Activated naive CD4-positive, alpha-beta T cell treated with anti-CD3 and anti-CD28 coated beads, Interleukin-2, amount 50 U/mL, for 72 hours (primary cell): Measurements from ENCODE around the gene CSTPP1. TPM values are rescaled to one million over a fixed set of nuclear protein-coding genes. Genes with fewer than 3 reads are reported as not detected.

Source experiments
- ATAC-seq, 2 donors: fragments of 150-1000 bp; cut with Tn5 transposase; 2 replicates each; pipeline ENCODE4 v1.10.0; 2021; ENCODE audit warnings: mild to moderate bottlenecking in 2 of 2, moderate library complexity in 2 of 2
- DNase-seq, 2 donors: peaks; one replicate each; pipeline ENCODE4 v3.0.0; 2021 to 2022; ENCODE audit warnings: low spot score in 2 of 2
- H3K27ac Mint-ChIP-seq, 2 donors: one replicate each; pipeline ENCODE4 v1.8.0; 2022; ENCODE audit warnings: mild to moderate bottlenecking in 2 of 2, mixed read lengths in 2 of 2
- H3K36me3 Mint-ChIP-seq, 2 donors: one replicate each; pipeline ENCODE4 v1.8.0; 2022; ENCODE audit warnings: mixed read lengths in 2 of 2
- H3K9me3 Mint-ChIP-seq, 2 donors: one replicate each; pipeline ENCODE4 v1.8.0; 2022; ENCODE audit warnings: mixed read lengths in 2 of 2
- total RNA-seq, 2 donors: library from RNA; stranded (reverse); gene quantifications; one replicate each; pipeline ENCODE4 v1.2.3, GENCODE V29; 2022

CSTPP1 gene
- total RNA-seq, 2 donors from 2014 or later, result 12.5 to 29.2 TPM

DNA sequence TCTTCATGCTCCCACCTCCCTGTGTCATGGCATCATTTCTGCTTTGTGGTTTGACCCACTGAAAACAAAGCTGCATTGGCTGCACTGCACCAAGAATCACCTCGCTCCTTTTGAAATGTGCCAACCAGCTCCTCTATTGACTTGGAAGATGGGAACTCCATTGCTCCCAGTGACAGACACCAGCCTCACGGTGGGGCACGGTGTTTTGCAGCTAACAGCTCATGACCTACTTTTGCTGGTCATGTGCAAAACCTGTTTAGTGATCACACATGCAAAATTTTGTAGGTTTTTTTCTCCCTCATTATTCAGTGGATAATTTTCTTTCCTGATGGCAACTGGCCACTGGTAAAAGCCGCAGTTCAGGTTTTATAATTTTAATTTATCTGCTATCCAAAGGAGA lies 203.3 kb downstream of the CSTPP1 start:
- H3K27ac Mint-ChIP-seq, result no peak overlapping the region
- no peaks in the 10 kb centered on the region for H3K9me3 Mint-ChIP-seq
- ATAC-seq (no peak), DNase-seq (no peak)
- no peaks in the 10 kb centered on the region for H3K36me3 Mint-ChIP-seq

- DNase-seq (no peak), ATAC-seq (no peak)
- Mint-ChIP-seq H3K9me3 (no peaks in the 10 kb centered on the region), H3K27ac (no peak overlapping the region), H3K36me3 (no peaks in the 10 kb centered on the region)
These were observed 206.8 kb downstream of the CSTPP1 start for GRCh38 chr11:47143322-47143721.

DNA sequence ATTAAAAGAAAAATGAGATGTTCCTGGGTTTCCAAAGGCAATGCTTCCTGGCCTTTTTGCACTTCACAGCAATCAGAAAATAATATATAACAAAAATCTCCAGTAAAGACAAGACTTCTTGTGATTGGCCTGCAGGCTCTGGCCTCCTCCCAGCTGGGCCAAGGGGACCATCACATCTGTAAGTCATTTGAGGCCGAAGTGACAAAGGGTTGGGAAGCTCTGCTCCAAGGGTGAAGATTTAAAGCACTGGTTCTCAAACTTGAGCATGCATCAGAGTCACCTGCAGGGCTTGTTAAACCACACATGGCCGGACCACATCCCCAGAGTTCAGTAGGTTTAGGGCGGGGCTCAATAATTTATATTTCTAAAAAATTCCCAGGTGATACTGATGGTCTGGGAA lies 208.0 kb downstream of the CSTPP1 start:
- Mint-ChIP-seq H3K36me3 (no peaks in the 10 kb centered on the region), H3K9me3 (no peaks in the 10 kb centered on the region), H3K27ac (no peak overlapping the region)
- DNase-seq, result no peak
- ATAC-seq, result no peak

- ATAC-seq (no peak), DNase-seq (no peak)
- H3K27ac Mint-ChIP-seq, result no peak overlapping the region
- no peaks in the 10 kb centered on the region for H3K36me3 Mint-ChIP-seq
- H3K9me3 Mint-ChIP-seq, result no peaks in the 10 kb centered on the region
These were observed 210.7 kb downstream of the CSTPP1 start for GRCh38 chr11:47147250-47147649.

DNA sequence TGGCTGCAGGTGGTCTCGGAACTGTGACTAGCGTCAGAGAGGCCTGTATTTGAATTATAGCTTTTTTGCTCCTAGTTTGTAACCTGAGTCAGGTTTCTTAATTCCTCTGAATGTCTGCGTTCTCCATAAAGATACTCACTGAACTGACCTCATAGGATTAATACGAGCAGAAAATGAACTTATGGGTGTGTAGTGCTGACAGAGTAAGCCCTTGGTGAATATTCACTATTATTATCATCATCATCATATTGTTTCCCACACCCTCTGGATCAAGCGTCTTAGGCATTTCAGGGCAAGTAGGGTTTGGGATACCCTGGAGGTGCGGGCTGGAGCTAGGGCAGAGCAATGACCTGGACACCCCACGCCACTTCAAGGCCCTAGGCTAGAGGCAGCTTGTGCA lies 211.1 kb downstream of the CSTPP1 start:
- Mint-ChIP-seq H3K9me3 (no peaks in the 10 kb centered on the region), H3K27ac (no peak overlapping the region), H3K36me3 (no peaks in the 10 kb centered on the region)
- ATAC-seq (no peak), DNase-seq (no peak)

DNA sequence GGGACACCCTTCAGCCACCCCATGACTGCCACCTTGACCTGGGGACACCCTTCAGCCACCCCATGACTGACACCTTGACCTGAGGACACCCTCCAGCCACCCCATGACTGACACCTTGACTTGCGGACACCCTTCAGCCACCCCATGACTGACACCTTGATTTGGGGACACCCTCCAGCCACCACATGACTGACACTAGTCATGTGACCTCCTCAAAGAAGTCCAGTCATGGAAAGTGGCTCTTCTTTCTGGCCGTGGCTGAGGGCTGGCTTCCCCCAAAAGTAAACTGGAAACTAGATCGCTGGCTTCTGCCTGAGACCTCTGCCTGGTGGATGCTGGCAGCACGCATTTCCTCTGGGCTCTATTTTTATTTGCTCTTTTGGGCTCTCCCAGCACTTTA lies 211.7 kb downstream of the CSTPP1 start:
- ATAC-seq (no peak), DNase-seq (no peak)
- no peaks in the 10 kb centered on the region for H3K36me3 Mint-ChIP-seq
- no peaks in the 10 kb centered on the region for H3K9me3 Mint-ChIP-seq
- H3K27ac Mint-ChIP-seq, result no peak overlapping the region

GRCh38 chr11:47148903-47149531 lies 212.5 kb downstream of the CSTPP1 start:
- Mint-ChIP-seq H3K9me3 (no peaks in the 10 kb centered on the region), H3K27ac (no peak overlapping the region), H3K36me3 (no peaks in the 10 kb centered on the region)
- DNase-seq, result no peak
- no peak for ATAC-seq

GRCh38 chr11:47149782-47150181 lies 213.2 kb downstream of the CSTPP1 start:
- Mint-ChIP-seq H3K27ac (peak overlapping the region in 1 of 2 donors; percentile 3), H3K36me3 (no peaks in the 10 kb centered on the region), H3K9me3 (no peaks in the 10 kb centered on the region)
- DNase-seq (no peak), ATAC-seq (no peak)

- no peak for ATAC-seq
- DNase-seq, result no peak
- Mint-ChIP-seq H3K36me3 (no peaks in the 10 kb centered on the region), H3K9me3 (no peaks in the 10 kb centered on the region), H3K27ac (peak overlapping the region in 1 of 2 donors; percentile 49)
These were observed 215.8 kb downstream of the CSTPP1 start for GRCh38 chr11:47152126-47152952.

GRCh38 chr11:47152953-47153950 lies 216.7 kb downstream of the CSTPP1 start:
- ATAC-seq (peak; percentile 55 to 66), DNase-seq (peak in 1 of 2 donors; percentile 64)
- no peaks in the 10 kb centered on the region for H3K9me3 Mint-ChIP-seq
- no peaks in the 10 kb centered on the region for H3K36me3 Mint-ChIP-seq
- peak overlapping the region; percentile 49 to 92 for H3K27ac Mint-ChIP-seq

DNA sequence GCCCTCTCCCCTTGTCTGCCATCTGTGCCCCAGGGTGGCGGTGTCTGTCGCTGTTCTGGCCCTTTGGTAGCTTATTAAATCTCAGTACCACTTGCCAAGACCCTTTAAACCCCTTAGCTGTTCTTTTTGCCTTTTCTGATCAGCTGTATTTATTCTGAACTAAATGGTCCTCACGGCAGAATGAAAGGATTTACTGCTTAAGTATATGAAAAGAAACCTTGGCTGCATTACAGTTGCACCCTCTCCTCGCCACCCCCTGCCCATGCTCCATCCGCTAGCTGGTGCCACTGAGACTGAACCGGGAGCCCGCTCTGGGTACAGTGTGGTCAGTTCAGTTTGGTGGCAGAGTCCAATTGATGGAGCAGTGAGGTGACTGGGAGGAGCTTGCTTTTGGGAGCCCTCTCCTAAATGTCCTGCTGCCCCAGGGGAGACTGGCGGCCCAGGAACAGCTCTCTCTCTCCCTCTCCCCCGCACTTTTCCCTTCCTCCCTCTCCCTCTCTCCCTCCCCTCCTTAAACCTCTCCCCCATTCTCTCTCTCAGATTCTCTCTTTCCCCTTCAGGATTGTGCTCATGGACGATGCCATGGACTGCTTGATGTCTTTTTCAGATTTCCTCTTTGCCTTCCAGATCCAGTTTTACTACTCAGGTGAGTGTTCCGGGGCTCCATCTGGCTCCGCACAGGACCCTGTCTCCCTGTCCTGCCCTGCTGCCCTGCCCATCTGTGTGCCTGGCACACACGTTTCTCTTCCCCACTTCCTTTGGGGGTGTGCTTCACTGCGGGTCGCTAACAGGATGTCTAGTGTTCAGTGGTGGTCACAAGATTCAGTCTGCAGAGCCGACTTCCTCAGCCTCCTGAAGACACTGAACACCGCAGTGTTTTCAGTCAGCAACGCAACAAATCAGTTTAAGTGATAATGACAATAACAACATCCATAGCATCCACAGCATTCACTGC lies 218.3 kb downstream of the CSTPP1 start:
- H3K27ac Mint-ChIP-seq, result peak overlapping the region; percentile 36 to 40

GRCh38 chr11:47155879-47156278 lies 219.3 kb downstream of the CSTPP1 start:
- Mint-ChIP-seq H3K27ac (peak overlapping the region in 1 of 2 donors; percentile 83), H3K9me3 (no peaks in the 10 kb centered on the region), H3K36me3 (no peaks in the 10 kb centered on the region)
- DNase-seq (no peak), ATAC-seq (no peak)

More for the DNA sequence above, 218.3 kb downstream of the CSTPP1 start:
- DNase-seq (no peak), ATAC-seq (peak; percentile 17 to 27)
- H3K36me3 Mint-ChIP-seq, result no peaks in the 10 kb centered on the region
- H3K9me3 Mint-ChIP-seq, result no peaks in the 10 kb centered on the region

GRCh38 chr11:47156333-47156732 lies 219.8 kb downstream of the CSTPP1 start:
- no peaks in the 10 kb centered on the region for H3K9me3 Mint-ChIP-seq
- DNase-seq (no peak), ATAC-seq (no peak)
- no peaks in the 10 kb centered on the region for H3K36me3 Mint-ChIP-seq
- H3K27ac Mint-ChIP-seq, result no peak overlapping the region

GRCh38 chr11:47156951-47157350 lies 220.4 kb downstream of the CSTPP1 start:
- DNase-seq, result no peak
- Mint-ChIP-seq H3K27ac (no peak overlapping the region), H3K36me3 (no peaks in the 10 kb centered on the region), H3K9me3 (no peaks in the 10 kb centered on the region)
- no peak for ATAC-seq

GRCh38 chr11:47157805-47158204 lies 221.2 kb downstream of the CSTPP1 start:
- H3K27ac Mint-ChIP-seq, result peak overlapping the region in 1 of 2 donors; percentile 69
- H3K9me3 Mint-ChIP-seq, result no peaks in the 10 kb centered on the region
- ATAC-seq, result no peak
- no peak for DNase-seq
- H3K36me3 Mint-ChIP-seq, result no peaks in the 10 kb centered on the region

DNA sequence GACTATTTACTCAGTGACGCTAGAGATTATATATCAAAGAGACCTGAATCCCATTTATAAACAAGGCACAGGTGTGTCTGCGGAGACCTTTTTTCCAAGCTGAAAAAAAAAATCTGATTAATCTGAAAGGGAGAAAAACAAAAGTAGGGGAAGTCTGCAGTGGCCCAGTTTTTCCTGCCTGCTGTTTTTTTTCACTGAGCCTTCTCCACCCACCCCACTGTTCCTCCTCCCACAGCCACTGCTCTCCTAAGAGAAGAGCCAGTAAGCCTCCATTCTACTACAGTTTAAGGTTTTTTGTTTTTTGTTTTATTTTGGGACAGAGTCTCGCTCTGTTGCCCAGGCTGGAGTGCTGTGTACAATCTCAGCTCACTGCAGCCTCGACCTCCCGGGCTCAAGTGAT lies 221.7 kb downstream of the CSTPP1 start:
- H3K36me3 Mint-ChIP-seq, result no peaks in the 10 kb centered on the region
- H3K27ac Mint-ChIP-seq, result peak overlapping the region; percentile 69 to 93
- DNase-seq (no peak), ATAC-seq (no peak)
- no peaks in the 10 kb centered on the region for H3K9me3 Mint-ChIP-seq
